ENCODE results near the gene BPIFB3.

BPIFB3 gene

GRCh38 chr20:33016581-33017109 is 37.1 kb upstream of the BPIFB3 start:
- no peak for DNase-seq

- no peak for DNase-seq
Measured at GRCh38 chr20:33017542-33017941, 36.2 kb upstream of the BPIFB3 start.

- no peak for DNase-seq
Measured at GRCh38 chr20:33018169-33018931, 35.4 kb upstream of the BPIFB3 start.

GRCh38 chr20:33019465-33020277 is 34.0 kb upstream of the BPIFB3 start:
- DNase-seq: no peak

GRCh38 chr20:33020278-33021161 is 33.2 kb upstream of the BPIFB3 start:
- no peak for DNase-seq

- DNase-seq: no peak
Measured at GRCh38 chr20:33021879-33022278, 31.8 kb upstream of the BPIFB3 start.

- DNase-seq: no peak
Measured at GRCh38 chr20:33022289-33022688, 31.4 kb upstream of the BPIFB3 start.

GRCh38 chr20:33022694-33023438 is 30.8 kb upstream of the BPIFB3 start:
- no peak for DNase-seq

- DNase-seq: no peak
Measured at GRCh38 chr20:33023439-33024242, 30.1 kb upstream of the BPIFB3 start.

GRCh38 chr20:33024243-33024560 is 29.5 kb upstream of the BPIFB3 start:
- no peak for DNase-seq

GRCh38 chr20:33024609-33025317 is 28.9 kb upstream of the BPIFB3 start:
- DNase-seq: no peak

- no peak for DNase-seq
Measured at GRCh38 chr20:33025318-33025876, 28.3 kb upstream of the BPIFB3 start.

- DNase-seq: no peak
Measured at GRCh38 chr20:33026072-33026778, 27.5 kb upstream of the BPIFB3 start.

- DNase-seq: no peak
Measured at GRCh38 chr20:33026779-33027759, 26.6 kb upstream of the BPIFB3 start.

GRCh38 chr20:33027769-33028751 is 25.6 kb upstream of the BPIFB3 start:
- DNase-seq: no peak

GRCh38 chr20:33028875-33029274 is 24.8 kb upstream of the BPIFB3 start:
- no peak for DNase-seq

- DNase-seq: no peak
Measured at GRCh38 chr20:33030076-33030475, 23.6 kb upstream of the BPIFB3 start.

All from activated CD4-positive, alpha-beta T cell treated with anti-CD3 and anti-CD28 coated beads for 4 hours (primary cell).